Thoracic aorta (tissue), 2 donors: Measurements from ENCODE around the gene NR2F1-AS1. TPM values are rescaled to one million over a fixed set of nuclear protein-coding genes. Genes with fewer than 3 reads are reported as not detected.
A peak's percentile ranks its signal among the peaks of the same experiment; 100 is the strongest.

Experiments used
- ATAC-seq: fragments of 150-250 bp; one replicate; pipeline ENCODE4 v1.8.0; 2017; ENCODE audit warnings: low read depth; ENCODE audit not compliant: insufficient number of reproducible peaks, low FRiP score
- DNase-seq: peaks from one replicate; pipeline ENCODE4 v3.0.0-alpha.2; 2020; ENCODE audit warnings: low spot score
- H3K27ac ChIP-seq, 2 donors: fragments of 200-600 bp; sonication (generic); 1 replicate in 1 of 2; 2 replicates in 1 of 2; pipeline ENCODE4 v1.5.1; 2016; ENCODE audit warnings: mild to moderate bottlenecking in 2 of 2, moderate library complexity in 2 of 2
- H3K27me3 ChIP-seq: fragments of 200-600 bp; sonication (generic); replicated peaks from 2 replicates; pipeline ENCODE4 v1.6.0; 2016; ENCODE audit warnings: mild to moderate bottlenecking; ENCODE audit not compliant: insufficient read depth
- H3K36me3 ChIP-seq: fragments of 200-600 bp; sonication (generic); one replicate; pipeline ENCODE4 v1.5.1; 2016
- H3K4me1 ChIP-seq, 2 donors: fragments of 200-600 bp; sonication (generic); 1 replicate in 1 of 2; 2 replicates in 1 of 2; pipeline versions ENCODE4 v1.5.1 to v1.6.0; 2016; ENCODE audit warnings: low read depth in 2 of 2, mild to moderate bottlenecking in 1 of 2; ENCODE audit not compliant: control insufficient read depth in 1 of 2
- H3K4me3 ChIP-seq: fragments of 200-600 bp; sonication (generic); 2 replicates; pipeline ENCODE4 v1.5.1; 2016; ENCODE audit warnings: mild to moderate bottlenecking
- H3K9me3 ChIP-seq: fragments of 200-600 bp; sonication (generic); 2 replicates; pipeline ENCODE4 v1.5.1; 2016
- total RNA-seq, 2 donors: library from RNA; depleted of rRNA; stranded (reverse); fragments of >200 nt; gene quantifications; one replicate each; pipeline versions ENCODE4 v1.1.0 to v1.2.3, GENCODE V29; 2016
- TF ChIP-seq, protein P1 (sequence below): fragments of 200-600 bp; sonication (generic); IDR thresholded peaks from one replicate; pipeline ENCODE4 v1.5.1; 2019; ENCODE audit warnings: antibody characterized with exemption

Gene NR2F1-AS1
- total RNA-seq, 2 donors from 2014 or later: 0.54 to 8.7 TPM

DNA sequence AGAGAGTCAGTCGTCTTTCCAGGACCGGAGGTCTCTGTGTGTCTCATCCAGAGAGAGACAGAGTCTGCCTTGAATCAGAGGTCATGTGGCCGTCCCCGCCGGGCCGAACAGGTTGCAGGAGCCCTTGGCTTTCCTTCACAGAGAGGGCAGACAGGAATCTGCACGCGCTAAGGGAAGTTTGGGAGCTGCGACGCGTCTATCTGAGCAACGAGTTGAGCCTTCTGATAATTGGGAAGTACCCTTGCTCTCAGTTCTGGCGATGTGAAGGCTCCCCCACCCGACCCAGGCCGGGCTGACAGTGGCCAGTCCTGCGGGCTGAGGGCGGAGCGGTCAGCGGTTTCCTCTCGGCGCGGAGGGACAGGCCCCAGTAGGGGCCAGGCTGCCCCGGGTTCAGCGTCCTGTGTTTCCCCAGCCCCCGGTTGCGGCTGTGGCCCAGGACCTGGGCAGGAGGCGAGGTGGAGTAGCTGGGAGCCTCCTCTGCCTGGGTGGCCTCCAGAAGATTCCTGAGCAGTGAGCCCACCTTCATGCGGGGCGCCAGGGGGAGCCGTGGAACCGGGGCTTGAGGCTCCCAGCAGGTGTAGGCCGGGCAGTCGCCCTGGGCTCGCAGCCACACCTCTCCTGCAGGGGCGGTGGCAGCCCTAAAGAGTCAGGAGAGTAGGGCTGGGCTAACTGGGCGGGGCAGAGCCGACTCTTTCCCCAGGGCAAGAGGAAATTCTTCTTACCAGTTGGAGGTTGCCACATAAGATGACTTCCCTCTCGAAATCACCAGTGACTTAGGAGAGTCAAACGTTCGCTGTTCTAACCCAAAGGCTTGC is 15.9 kb upstream of the NR2F1-AS1 start:
- ATAC-seq (no peak), DNase-seq (no peak)
- TF ChIP-seq, protein P1, sequence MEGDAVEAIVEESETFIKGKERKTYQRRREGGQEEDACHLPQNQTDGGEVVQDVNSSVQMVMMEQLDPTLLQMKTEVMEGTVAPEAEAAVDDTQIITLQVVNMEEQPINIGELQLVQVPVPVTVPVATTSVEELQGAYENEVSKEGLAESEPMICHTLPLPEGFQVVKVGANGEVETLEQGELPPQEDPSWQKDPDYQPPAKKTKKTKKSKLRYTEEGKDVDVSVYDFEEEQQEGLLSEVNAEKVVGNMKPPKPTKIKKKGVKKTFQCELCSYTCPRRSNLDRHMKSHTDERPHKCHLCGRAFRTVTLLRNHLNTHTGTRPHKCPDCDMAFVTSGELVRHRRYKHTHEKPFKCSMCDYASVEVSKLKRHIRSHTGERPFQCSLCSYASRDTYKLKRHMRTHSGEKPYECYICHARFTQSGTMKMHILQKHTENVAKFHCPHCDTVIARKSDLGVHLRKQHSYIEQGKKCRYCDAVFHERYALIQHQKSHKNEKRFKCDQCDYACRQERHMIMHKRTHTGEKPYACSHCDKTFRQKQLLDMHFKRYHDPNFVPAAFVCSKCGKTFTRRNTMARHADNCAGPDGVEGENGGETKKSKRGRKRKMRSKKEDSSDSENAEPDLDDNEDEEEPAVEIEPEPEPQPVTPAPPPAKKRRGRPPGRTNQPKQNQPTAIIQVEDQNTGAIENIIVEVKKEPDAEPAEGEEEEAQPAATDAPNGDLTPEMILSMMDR: no peak
- Histone ChIP-seq H3K4me3 (peak overlapping the region; percentile 16), H3K36me3 (no peaks in the 10 kb centered on the region), H3K9me3 (no peaks in the 10 kb centered on the region), H3K27ac (no peak overlapping the region), H3K27me3 (peaks cover 26% of the 10 kb centered on the region), H3K4me1 (no peaks in the 10 kb centered on the region)

DNA sequence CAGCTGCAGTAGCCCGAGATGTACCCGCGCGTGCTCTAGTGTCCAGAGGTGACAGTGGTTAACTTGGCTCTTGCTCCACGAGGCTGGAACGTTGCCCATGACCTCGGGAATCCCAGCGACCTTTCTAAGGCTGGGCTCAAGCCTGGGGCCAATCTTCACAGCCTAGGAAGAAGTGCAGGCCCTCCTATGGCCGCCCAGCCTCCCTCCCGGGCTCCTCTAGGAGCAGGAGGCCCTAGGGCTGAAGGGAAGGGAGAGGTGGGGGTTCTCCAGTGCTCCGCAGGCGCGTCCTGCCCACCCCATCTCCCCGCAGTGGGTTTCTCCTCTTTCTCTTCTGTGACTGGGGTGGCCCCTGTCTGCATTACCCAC is 15.3 kb upstream of the NR2F1-AS1 start:
- no peak overlapping the region for H3K27ac ChIP-seq
- ATAC-seq: no peak

DNA sequence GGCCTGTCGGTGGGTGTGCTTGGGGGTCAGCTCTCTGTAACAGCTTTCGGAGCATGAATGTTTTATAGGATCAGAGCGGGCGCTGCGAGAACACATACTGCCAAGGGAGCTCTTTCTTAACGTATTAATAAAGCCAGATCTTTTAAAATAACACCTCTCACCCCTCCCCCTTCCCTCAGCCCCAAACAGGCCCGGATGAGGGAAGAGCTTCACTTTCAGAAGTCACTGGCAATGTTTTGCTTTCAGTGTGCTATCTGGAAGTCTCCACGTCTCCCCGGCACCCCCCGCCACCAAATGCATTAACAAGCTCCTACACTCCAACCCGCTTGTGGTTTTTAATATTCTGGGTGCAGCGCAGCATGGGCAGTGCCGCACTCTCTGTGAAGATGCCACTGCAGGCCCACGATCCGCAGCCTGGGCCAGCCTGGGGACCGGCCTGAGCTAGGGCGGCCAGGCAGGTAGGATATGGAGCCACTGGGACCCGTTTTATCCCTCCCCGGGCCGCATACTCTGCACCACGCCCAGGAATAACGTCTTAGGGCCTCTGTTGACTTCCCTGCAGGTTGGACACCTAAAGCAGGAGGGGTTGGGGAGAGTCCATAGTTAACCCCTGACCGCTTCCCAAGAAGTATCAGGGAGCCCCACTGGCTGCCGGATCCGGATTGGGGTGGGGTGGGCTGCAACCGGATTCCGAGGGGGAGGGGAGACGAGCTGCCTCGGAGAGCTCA is 14.6 kb upstream of the NR2F1-AS1 start:
- Histone ChIP-seq H3K4me3 (no peak overlapping the region), H3K9me3 (no peaks in the 10 kb centered on the region), H3K36me3 (no peaks in the 10 kb centered on the region), H3K27me3 (peaks cover 18% of the 10 kb centered on the region), H3K4me1 (no peaks in the 10 kb centered on the region), H3K27ac (no peak overlapping the region)
- ATAC-seq (no peak), DNase-seq (no peak)
- TF ChIP-seq, protein P1: no peak

More for the DNA sequence above, 15.3 kb upstream of the NR2F1-AS1 start:
- Histone ChIP-seq H3K9me3 (no peaks in the 10 kb centered on the region), H3K4me1 (no peaks in the 10 kb centered on the region), H3K36me3 (no peaks in the 10 kb centered on the region), H3K4me3 (no peak overlapping the region), H3K27me3 (peaks cover 20% of the 10 kb centered on the region)
- DNase-seq: no peak
- TF ChIP-seq, protein P1: no peak

DNA sequence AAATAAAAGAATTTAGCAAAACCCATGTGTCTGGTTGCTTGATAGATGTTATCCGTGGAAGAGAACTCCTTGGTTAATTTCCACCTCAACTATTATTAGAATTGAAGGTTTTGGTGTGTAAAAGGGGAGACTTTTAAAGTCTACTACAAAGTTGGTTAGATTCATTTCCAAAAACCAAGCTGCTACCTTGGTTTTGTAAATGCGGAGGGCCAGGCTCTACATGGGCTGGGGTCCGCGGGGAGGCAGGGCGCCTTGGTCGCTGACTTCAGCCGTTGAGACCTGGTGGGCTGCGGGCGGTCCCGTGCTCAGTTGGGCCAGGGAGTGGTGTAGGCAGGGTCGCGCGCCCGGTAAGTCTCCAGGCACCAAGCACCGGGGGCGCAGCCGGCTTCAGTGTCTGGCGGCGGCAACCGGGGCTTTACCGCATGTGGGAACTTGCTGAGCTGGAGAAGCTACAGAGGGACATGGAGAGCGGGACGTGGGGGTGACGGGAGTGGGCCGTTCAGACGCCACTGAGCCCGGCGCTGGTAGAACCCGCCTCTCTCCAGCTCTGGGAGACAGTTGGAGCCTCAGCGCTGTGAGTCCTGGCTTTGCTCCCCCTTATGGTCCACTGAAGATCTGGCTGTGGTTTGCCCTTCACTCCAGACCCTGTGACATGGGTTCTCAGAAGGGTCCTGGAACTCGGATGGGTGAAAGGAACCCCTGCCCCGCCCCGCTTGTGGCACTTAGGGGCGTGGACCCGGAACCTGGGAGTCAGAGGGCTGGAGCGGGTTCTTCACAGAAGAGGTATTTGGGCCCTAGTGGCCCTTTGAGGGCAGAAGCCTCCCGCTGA is 13.8 kb upstream of the NR2F1-AS1 start:
- Histone ChIP-seq H3K36me3 (no peaks in the 10 kb centered on the region), H3K27ac (no peak overlapping the region), H3K4me3 (no peak overlapping the region), H3K9me3 (no peaks in the 10 kb centered on the region), H3K4me1 (no peaks in the 10 kb centered on the region), H3K27me3 (peaks cover 10% of the 10 kb centered on the region)
- TF ChIP-seq, protein P1: no peak
- ATAC-seq (no peak), DNase-seq (no peak)
